ENCODE measurements around the gene SLFN12L.

- TF ChIP-seq, protein P1, sequence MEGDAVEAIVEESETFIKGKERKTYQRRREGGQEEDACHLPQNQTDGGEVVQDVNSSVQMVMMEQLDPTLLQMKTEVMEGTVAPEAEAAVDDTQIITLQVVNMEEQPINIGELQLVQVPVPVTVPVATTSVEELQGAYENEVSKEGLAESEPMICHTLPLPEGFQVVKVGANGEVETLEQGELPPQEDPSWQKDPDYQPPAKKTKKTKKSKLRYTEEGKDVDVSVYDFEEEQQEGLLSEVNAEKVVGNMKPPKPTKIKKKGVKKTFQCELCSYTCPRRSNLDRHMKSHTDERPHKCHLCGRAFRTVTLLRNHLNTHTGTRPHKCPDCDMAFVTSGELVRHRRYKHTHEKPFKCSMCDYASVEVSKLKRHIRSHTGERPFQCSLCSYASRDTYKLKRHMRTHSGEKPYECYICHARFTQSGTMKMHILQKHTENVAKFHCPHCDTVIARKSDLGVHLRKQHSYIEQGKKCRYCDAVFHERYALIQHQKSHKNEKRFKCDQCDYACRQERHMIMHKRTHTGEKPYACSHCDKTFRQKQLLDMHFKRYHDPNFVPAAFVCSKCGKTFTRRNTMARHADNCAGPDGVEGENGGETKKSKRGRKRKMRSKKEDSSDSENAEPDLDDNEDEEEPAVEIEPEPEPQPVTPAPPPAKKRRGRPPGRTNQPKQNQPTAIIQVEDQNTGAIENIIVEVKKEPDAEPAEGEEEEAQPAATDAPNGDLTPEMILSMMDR (IDR thresholded peaks at IDR 0.05 in 2 of 3, conservative IDR thresholded peaks at IDR 0.05 in 1 of 3; ENCODE audit: control insufficient read depth in 2 of 3, extremely low read depth in 1 of 3, insufficient read depth in 1 of 3, low read depth in 3 of 3, low read length in 3 of 3), result no peak
- TF ChIP-seq EZH2 (IDR thresholded peaks at IDR 0.05; ENCODE audit: borderline replicate concordance, control insufficient read depth, low read depth, low read length) (no peak), NFYB (IDR thresholded peaks at IDR 0.05; ENCODE audit: insufficient read depth, low read depth, low read length) (no peak), E2F4 (IDR thresholded peaks at IDR 0.05; ENCODE audit: low read depth, low read length) (no peak), SIN3A (IDR thresholded peaks at IDR 0.05; ENCODE audit: low read depth, low read length) (no peak), NRF1 (conservative IDR thresholded peaks at IDR 0.05; ENCODE audit: low read depth, low read length) (no peak), CREB1 (IDR thresholded peaks at IDR 0.05; ENCODE audit: low read depth) (no peak)
These were observed 37.9 kb downstream of the SLFN12L start for GRCh38 chr17:35499548-35499947.

Data from GM12878 (cell line).